Astrocyte of the cerebellum (primary cell): ENCODE results near the gene JMY.

Source experiments
- DNase-seq: peaks from one replicate; pipeline ENCODE4 v3.0.0-alpha.2; 2011; ENCODE audit warnings: low read depth
- H3K4me3 ChIP-seq: 2 replicates; pipeline ENCODE4 v1.5.1; 2011; ENCODE audit warnings: mild to moderate bottlenecking, low read depth, low read length, moderate library complexity
- CTCF ChIP-seq: IDR thresholded peaks from 2 replicates; pipeline ENCODE4 v1.5.1; 2012; ENCODE audit warnings: low read length, low read depth, moderate library complexity, mild to moderate bottlenecking; ENCODE audit errors: missing control alignments
- in situ Hi-C: cut with HindIII; loops from 2 replicates; pipeline ENCODE4 v1.10.0; 2017; ENCODE audit warnings: low sequenced_read_pairs

Gene JMY

GRCh38 chr5:79285285-79285684 is 49.4 kb downstream of the JMY start:
- in situ Hi-C loops, result no loop called here
- H3K4me3 ChIP-seq, result no peak overlapping the region
- DNase-seq, result no peak
- no peak for TF ChIP-seq CTCF

- no peak for TF ChIP-seq CTCF
- no peak overlapping the region for H3K4me3 ChIP-seq
- no peak for DNase-seq
- in situ Hi-C loops, result no loop called here
Observed at GRCh38 chr5:79285833-79286232, 49.9 kb downstream of the JMY start.

GRCh38 chr5:79287380-79287779 is 51.4 kb downstream of the JMY start:
- in situ Hi-C loops, result no loop called here
- no peak overlapping the region for H3K4me3 ChIP-seq
- TF ChIP-seq CTCF, result no peak
- DNase-seq, result no peak

GRCh38 chr5:79287907-79288306 is 52.0 kb downstream of the JMY start:
- in situ Hi-C loops, result no loop called here
- no peak for DNase-seq
- no peak overlapping the region for H3K4me3 ChIP-seq
- TF ChIP-seq CTCF, result no peak

- no peak for TF ChIP-seq CTCF
- no peak overlapping the region for H3K4me3 ChIP-seq
- no peak for DNase-seq
- in situ Hi-C loops, result no loop called here
Observed at GRCh38 chr5:79295029-79295428, 59.1 kb downstream of the JMY start.

GRCh38 chr5:79297661-79298060 is 61.7 kb downstream of the JMY start:
- DNase-seq, result peak; percentile 59
- no peak for TF ChIP-seq CTCF

GRCh38 chr5:79301046-79301712 is 65.2 kb downstream of the JMY start:
- in situ Hi-C loops, result no loop called here
- no peak for TF ChIP-seq CTCF
- no peak overlapping the region for H3K4me3 ChIP-seq
- DNase-seq, result no peak

More at GRCh38 chr5:79297661-79298060, 61.7 kb downstream of the JMY start:
- H3K4me3 ChIP-seq, result no peak overlapping the region
- in situ Hi-C loops, result no loop called here
